Stimulated activated CD8-positive, alpha-beta memory T cell treated with anti-CD3 and anti-CD28 coated beads, Interleukin-15, amount 100 ng/mL, for 4 hours (primary cell): Measurements from ENCODE around the gene FTCDNL1.

Experiments
- DNase-seq, 2 donors: peaks; one replicate each; pipeline ENCODE4 v3.0.0-alpha.2; 2020; ENCODE audit warnings: low read depth in 2 of 2

Gene FTCDNL1

GRCh38 chr2:199850718-199851500, at the start of gene FTCDNL1:
FTCDNL1 (minus strand) TSS chr2:199851192; CDS start chr2:199848962, 2,230 bp downstream.
- peak; percentile 30 for DNase-seq

DNA sequence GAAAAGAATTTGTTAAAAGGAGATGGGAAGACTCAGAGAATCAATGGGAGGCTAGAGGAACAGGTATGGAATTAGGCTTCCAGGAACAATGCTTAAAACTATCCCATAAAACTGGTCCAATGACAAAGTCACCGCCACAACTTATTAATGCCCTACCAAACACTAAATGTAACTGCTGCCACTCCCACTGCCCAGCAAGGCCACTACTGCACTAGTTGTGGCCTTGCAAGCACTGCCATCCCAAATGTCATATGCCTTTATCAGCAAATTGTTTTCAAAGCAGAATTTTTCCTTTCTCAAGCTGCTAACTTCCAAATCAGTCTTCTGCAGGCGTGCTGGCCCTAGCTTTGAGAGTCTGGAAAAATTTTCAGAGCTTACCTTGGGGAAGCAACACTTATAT, 45.6 kb upstream of the FTCDNL1 start:
- DNase-seq, result no peak

DNA sequence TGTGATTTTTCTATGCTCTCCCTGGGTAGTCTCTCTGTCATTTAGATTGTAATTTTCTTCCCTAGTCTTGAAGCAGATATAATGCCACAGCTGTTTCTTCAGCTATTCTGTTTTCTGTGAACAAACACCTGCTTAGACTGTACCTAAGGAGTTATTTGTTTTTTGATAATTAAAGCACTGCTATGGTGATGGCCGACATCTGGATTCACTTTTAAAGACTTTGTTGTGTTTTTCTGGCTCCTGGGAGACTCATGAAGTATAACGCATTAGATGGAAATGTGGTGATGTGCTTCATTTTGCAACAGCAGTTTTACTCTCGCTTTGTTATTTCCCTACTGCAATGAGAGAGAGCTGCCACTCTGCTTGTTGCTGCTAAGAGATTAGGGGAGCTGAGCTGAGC, 44.4 kb upstream of the FTCDNL1 start:
- no peak for DNase-seq

GRCh38 chr2:199883474-199884212, 32.7 kb upstream of the FTCDNL1 start:
- no peak for DNase-seq

- no peak for DNase-seq
These were observed 31.7 kb upstream of the FTCDNL1 start for GRCh38 chr2:199882667-199883066.

DNA sequence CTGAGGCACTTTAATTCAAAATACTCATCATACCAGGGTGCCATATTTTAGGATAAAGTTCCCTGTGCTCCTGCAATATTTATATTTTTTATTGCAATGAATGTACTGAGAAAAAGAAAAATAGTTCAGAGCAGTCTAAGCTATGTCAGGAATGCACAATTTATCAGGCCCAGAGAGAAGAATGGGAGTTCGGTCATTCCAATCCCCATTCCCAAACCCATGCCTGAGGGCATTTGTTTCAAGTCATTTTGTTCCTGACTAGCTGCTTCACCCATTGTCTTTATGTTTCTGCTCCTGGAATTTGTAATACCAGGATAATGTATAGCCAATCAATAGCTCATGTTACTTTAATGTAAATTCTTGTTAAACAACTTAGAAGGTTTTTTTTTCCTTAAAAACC, 24.4 kb upstream of the FTCDNL1 start:
- no peak for DNase-seq

- no peak for DNase-seq
These were observed 23.2 kb upstream of the FTCDNL1 start for GRCh38 chr2:199874209-199874608.

- DNase-seq, result no peak
These were observed 19.6 kb upstream of the FTCDNL1 start for GRCh38 chr2:199870581-199870980.

DNA sequence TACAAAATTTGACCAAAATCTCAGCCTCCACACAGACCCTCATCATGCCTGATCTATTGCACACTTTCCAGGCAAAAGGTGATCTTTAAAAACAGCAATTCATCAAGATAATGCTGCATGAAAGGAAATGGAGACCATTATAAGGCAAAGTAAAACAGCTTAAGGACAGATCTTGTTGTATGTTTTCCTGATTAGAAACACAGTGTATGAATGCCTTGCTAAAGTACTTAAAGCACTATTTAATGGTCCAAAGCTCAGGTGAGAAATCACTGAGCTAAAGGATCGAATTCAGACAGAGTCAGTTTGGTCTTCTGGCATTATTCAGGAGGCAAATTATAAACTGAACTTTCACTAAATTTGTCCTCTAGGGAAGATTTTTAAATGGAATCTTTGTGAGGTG, 18.7 kb upstream of the FTCDNL1 start:
- no peak for DNase-seq

DNA sequence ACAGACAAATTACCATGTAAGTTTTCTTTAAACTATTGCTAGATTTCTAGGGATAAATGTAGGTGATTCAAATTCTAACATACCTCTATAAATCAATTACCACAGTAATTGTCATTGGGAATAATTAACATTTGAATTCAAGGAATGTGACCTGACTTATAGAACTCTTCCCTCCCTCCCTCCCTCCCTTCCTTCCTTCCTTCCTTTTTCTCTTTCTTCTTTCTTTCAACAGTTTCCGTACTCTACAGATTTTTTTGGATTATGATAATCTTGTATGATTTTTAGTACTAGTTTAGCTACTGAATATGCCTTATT, 18.2 kb upstream of the FTCDNL1 start:
- no peak for DNase-seq

DNA sequence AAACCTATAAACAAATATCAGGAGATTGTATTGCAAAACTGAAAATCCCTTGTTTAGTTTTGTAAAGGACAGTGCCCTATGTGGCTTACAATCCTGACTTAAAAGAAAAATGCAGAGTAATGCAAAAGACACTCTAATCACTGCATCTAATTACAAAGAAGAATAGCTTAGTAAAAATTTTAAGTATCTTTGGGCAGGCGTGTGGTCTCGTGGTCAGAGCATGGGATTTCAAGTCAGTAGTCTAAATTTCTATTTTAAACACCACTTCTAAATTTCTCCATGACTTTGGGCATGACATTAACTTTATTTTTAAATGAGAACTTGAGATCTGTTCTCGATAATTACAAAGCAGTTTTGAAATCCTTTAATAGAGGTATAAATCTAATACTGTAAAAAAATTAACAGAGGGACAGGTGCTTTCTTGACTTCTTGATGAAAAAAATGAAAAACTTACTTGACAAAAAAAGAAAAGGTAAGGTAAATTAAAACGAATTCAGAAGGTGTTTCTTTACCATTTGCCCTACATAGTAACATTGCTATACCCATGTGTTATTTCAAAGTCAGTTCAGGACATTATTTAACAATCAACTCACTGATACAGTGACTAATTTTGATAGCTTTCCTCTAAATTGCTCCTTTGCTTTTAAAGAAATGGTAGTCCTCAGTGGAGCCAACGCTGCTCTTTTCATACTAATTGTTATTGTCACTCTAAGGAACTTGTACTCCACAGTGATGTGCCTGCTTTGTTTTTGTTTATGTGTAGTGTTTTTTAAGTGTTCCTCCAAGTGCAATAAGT, 17.6 kb upstream of the FTCDNL1 start:
- no peak for DNase-seq

DNA sequence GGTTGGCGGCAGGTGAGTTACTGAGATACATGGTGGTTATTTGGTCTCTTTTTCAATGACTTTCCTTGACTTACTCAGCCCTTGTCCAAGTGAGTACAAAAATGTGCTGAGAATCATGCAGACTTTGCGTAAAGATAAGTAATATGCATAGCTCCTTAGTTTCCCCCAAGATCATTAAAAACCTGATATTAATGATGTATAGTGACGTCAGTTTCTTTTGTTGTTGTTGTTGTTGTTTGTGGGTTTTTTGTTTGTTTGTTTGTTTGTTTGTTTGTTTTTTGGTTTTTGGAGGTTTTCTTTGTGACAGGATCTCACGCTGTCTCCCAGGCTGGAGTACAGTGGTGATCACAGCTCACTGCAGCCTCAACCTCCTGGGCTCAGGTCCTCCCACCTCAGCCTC, 14.9 kb upstream of the FTCDNL1 start:
- DNase-seq, result no peak

- no peak for DNase-seq
These were observed 11.8 kb upstream of the FTCDNL1 start for GRCh38 chr2:199862788-199863187.

- no peak for DNase-seq
These were observed 10.3 kb upstream of the FTCDNL1 start for GRCh38 chr2:199861132-199861774.

- no peak for DNase-seq
These were observed 4.8 kb upstream of the FTCDNL1 start for GRCh38 chr2:199855812-199856211.

GRCh38 chr2:199851883-199852282, 891 bp upstream of the FTCDNL1 start:
- DNase-seq, result no peak

GRCh38 chr2:199851501-199851810, 464 bp upstream of the FTCDNL1 start:
- no peak for DNase-seq

DNA sequence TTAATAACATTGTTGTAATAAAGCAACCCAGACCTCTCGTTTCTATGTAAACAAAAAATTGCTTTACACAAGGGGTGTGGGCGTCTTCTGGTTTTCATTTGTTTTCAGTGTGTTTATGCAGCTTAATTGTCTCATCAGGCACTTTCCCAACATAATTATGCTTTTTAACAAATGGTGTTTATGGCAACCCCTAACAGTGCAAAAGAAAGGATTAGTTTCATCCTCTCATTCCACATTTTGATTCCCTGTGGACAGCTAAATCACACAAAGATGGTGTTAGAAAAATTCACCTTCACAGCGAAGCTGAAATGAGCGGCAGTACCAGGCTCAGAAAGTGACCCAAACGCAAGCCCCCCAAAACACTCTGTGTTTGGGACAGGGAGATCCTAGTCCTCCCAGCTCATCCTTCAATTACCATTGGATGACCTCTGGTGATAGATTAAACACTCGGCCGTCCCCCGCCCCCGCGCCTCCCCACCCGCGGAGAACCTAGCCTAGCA, 724 bp downstream of the FTCDNL1 start:
- DNase-seq, result no peak

GRCh38 chr2:199848389-199849130, 2.4 kb downstream of the FTCDNL1 start:
- no peak for DNase-seq

GRCh38 chr2:199847181-199847864, 3.7 kb downstream of the FTCDNL1 start:
- DNase-seq, result no peak
